ENCODE measurements around the gene MLPH. TPM values are rescaled to one million over a fixed set of nuclear protein-coding genes. Genes with fewer than 3 reads are reported as not detected.
A peak's percentile ranks its signal among the peaks of the same experiment; 100 is the strongest.

Gene MLPH
- total and polyA plus RNA-seq, 5 donors, result 57.8 to 189 (median 138) TPM

DNA sequence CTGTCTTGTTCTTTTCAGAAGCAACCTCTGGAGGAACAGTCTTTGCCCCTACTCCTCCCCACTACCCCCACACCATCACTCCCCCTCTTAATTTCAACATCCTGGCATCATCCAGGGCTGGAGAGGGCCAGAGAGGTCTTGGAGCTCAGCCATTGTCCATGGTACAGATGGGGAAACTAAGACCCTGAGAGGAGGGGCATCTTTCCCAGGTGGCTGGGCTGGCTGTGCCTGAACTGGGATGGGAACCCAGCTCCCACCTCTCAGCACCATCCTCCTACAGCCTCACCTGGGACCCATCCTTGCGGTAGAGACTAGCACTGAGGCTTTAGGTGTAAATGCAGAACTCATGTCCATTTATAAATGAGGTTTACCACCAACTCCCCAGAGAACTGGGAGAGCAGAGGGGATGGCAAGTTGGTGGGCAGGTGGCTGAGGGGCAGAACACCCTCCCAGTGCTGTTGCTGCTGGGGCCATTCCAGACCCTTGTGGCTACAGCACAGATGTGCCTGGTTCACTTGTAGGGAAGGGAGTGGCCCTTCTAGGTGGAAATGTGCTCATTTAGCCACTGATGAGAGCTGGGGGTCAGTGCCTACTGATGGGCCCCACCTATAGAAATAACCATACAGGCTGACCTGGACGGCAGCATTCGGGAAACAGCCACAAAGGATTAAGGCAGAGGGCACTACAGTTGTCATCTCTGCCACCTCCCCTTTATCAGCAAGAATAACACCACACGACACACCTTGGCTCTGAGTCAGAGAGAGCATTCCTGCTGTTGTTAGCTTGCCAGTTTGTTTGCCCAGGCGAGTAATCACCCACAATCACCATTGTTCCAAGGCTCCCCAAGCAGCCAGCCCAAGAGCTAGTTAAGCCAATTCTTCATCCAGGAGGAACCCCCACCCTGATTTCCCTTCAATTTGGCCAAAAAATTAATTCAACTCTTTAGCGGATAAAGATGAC, 2.1 kb downstream of the MLPH start:
- ATAC-seq (peak; percentile 55 to 59), DNase-seq (no peak)
- Histone ChIP-seq H3K4me3 (ENCODE audit: low read length) (no peak overlapping the region), H3K9me3 (ENCODE audit: control insufficient read depth, low read length) (no peaks in the 10 kb centered on the region), H3K4me1 (ENCODE audit: control insufficient read depth, insufficient read depth, low read length) (no peaks in the 10 kb centered on the region), H3K27me3 (ENCODE audit: control insufficient read depth, insufficient read depth) (no peaks in the 10 kb centered on the region), H3K27ac (ENCODE audit: low read length) (peak overlapping the region; percentile 72)
- WGBS, result 62% methylated on average over 6 of the region's 6 CpGs
- intact Hi-C loops (cut with DNase I), result no loop called here

DNA sequence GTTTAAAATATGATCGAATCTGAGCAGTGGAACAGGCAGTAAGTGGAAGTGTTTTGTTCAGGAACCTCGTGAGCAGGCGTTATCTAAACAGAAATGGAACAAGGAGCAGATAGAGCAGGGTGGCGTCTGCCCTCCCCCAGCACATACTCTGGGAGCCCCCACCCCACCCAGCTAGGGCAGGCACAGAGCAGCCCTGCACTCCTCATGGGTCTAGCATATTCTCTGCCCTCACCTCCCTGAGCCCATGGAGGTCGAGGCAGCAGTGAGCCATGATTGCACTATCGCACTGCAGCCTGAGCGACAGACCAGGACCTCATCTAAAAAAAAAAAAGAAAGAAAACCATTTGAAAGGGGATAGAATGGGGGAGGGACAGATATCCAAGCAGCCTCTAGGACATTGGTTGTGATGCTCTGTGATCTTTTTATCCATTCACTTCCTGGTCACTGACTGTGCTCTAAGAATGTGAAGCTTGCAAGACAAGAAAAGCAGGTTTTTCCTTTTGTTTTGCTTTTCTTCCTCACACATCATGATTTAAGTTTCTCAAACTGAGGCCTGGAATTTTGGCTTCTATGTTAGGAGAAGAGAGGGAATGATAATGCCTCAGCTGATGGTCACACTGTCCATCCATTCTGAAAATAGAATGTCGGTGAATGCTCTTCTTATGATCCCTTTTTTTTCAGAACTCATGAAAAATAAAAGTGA, 3.1 kb downstream of the MLPH start:
- no peaks in the 10 kb centered on the region for H3K9me3 ChIP-seq (ENCODE audit: control insufficient read depth, low read length)
- no peaks in the 10 kb centered on the region for H3K4me1 ChIP-seq (ENCODE audit: control insufficient read depth, insufficient read depth, low read length)
- peak overlapping the region; percentile 61 for H3K27ac ChIP-seq (ENCODE audit: low read length)
- H3K4me3 ChIP-seq (ENCODE audit: low read length), result no peak overlapping the region
- intact Hi-C loops (cut with DNase I), result no loop called here
- ATAC-seq, result peak; percentile 7 to 17
- WGBS, result 41% methylated on average over 8 of the region's 8 CpGs
- no peak for DNase-seq
- H3K27me3 ChIP-seq (ENCODE audit: control insufficient read depth, insufficient read depth), result no peaks in the 10 kb centered on the region

DNA sequence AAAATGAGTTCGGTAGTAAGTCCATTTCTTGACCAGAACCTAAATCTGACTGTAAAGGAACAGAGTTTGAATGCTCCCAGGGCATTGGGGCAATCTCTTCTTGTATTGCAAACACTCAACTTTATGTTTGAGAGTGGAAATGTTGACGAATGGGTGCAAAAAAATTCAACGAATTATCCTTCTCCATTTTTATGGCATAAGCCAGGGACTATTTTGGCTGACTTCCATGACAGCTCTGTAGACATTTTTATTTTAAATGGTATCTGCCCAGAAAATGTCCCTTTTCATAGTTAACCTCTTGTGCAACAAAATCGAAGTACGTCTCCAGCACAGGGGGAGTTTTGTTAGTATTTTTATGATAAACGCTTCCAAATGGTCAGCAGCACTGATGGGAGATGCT, 3.7 kb downstream of the MLPH start:
- Histone ChIP-seq H3K4me1 (ENCODE audit: control insufficient read depth, insufficient read depth, low read length) (no peaks in the 10 kb centered on the region), H3K4me3 (ENCODE audit: low read length) (no peak overlapping the region), H3K27ac (ENCODE audit: low read length) (no peak overlapping the region), H3K9me3 (ENCODE audit: control insufficient read depth, low read length) (no peaks in the 10 kb centered on the region), H3K27me3 (ENCODE audit: control insufficient read depth, insufficient read depth) (no peaks in the 10 kb centered on the region)
- intact Hi-C loops (cut with DNase I), result no loop called here
- DNase-seq (no peak), ATAC-seq (no peak)
- WGBS, result 75% methylated on average over 6 of the region's 6 CpGs

DNA sequence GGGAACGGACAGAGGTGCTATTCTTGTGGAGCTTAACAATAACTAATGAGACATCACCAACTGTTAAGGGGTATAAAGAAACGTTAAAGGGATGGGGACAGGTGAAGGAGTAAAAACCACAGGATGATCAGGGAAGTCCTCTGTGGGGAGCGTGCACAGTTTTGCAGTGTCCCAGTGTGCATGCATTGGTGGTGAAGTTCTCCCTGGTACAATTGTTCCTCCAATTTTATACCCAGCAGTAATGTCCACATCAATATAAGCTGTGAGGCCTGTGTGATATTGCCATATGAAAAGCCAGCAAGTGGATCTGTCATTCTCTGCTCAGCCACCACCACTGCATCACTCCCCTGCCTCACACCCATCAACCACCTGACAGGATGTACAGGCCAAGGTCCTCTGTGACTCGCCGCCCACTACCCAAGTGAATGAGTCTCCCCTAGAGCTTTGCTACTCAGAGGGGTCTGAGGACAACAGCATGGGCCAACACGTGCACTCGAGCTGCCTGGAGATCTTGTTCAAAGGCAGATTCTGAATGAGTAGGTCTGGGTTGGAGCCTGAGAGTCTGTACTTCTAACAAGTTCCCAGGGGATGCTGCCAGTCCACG, 4.6 kb downstream of the MLPH start:
- Histone ChIP-seq H3K27me3 (ENCODE audit: control insufficient read depth, insufficient read depth) (no peaks in the 10 kb centered on the region), H3K9me3 (ENCODE audit: control insufficient read depth, low read length) (no peaks in the 10 kb centered on the region), H3K4me1 (ENCODE audit: control insufficient read depth, insufficient read depth, low read length) (no peaks in the 10 kb centered on the region), H3K4me3 (ENCODE audit: low read length) (no peak overlapping the region), H3K27ac (ENCODE audit: low read length) (no peak overlapping the region)
- ATAC-seq (no peak), DNase-seq (no peak)
- 85% methylated on average over 8 of the region's 8 CpGs for WGBS
- intact Hi-C loops (cut with DNase I), result no loop called here

DNA sequence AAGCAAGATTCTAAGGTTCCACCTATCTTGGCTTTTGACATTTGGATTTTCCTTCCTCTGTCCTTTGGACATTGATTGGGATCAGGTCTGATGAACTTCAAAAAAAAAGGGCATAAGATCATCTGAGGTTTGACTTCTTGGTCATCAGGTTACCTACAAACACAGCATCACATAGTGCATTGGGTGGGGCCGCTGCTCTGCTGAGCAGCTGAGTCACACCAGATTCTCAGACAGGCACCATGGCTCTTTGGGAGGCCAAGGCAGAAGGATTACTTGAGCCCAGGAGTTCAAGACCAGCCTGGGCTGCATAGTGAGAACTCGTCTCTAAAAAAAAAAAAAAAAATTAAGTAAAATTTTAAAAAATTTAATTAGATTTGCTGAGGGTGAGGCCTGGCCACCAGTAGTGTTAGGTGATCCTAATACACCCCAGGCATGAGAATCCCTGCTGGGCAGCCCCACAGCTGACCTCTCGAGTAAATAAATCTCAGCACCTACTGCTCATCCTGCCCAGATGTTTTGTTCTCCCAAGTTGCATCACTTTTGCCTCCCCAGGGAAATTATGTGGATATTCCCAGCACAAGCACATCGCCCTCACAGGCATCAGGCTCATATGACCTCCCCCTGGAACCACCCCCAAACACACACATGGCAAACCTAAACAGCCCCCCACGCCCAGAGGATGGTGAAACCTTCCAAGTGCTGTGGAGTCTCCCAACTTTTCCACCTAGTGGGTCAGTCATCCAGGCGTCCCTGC, 5.3 kb downstream of the MLPH start:
- DNase-seq, result no peak
- Histone ChIP-seq H3K27me3 (ENCODE audit: control insufficient read depth, insufficient read depth) (no peaks in the 10 kb centered on the region), H3K9me3 (ENCODE audit: control insufficient read depth, low read length) (no peaks in the 10 kb centered on the region), H3K4me3 (ENCODE audit: low read length) (no peak overlapping the region), H3K4me1 (ENCODE audit: control insufficient read depth, insufficient read depth, low read length) (no peaks in the 10 kb centered on the region), H3K27ac (ENCODE audit: low read length) (no peak overlapping the region)
- ATAC-seq, result no peak
- WGBS, result 83% methylated on average over 6 of the region's 6 CpGs
- intact Hi-C loops (cut with DNase I), result no loop called here

DNA sequence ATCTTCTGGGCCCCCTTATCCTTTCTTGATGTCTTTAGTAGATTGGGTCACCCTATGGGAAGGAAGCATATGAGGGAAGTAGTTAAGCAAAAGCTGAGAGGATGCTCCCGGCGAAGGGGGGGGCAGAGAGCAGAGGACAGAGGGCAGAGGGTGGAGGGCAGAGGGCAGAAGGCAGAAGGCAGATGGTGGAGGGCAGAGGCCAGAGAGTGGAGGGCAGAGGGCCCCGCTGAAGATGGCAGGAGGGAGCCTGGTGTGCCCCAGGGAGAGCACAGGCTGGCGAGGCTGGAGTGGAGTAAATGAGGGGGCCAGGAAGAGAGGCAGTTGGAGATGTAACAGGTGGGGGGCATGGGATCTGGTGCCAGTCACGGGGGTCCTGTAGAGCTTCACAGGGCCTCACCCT, 7.0 kb downstream of the MLPH start:
- intact Hi-C loops (cut with DNase I), result no loop called here
- H3K27me3 ChIP-seq (ENCODE audit: control insufficient read depth, insufficient read depth), result no peaks in the 10 kb centered on the region
- no peak overlapping the region for H3K27ac ChIP-seq (ENCODE audit: low read length)
- DNase-seq, result no peak
- no peaks in the 10 kb centered on the region for H3K9me3 ChIP-seq (ENCODE audit: control insufficient read depth, low read length)
- no peaks in the 10 kb centered on the region for H3K4me1 ChIP-seq (ENCODE audit: control insufficient read depth, insufficient read depth, low read length)
- WGBS, result 70% methylated on average over 5 of the region's 5 CpGs
- no peak overlapping the region for H3K4me3 ChIP-seq (ENCODE audit: low read length)
- no peak for ATAC-seq

DNA sequence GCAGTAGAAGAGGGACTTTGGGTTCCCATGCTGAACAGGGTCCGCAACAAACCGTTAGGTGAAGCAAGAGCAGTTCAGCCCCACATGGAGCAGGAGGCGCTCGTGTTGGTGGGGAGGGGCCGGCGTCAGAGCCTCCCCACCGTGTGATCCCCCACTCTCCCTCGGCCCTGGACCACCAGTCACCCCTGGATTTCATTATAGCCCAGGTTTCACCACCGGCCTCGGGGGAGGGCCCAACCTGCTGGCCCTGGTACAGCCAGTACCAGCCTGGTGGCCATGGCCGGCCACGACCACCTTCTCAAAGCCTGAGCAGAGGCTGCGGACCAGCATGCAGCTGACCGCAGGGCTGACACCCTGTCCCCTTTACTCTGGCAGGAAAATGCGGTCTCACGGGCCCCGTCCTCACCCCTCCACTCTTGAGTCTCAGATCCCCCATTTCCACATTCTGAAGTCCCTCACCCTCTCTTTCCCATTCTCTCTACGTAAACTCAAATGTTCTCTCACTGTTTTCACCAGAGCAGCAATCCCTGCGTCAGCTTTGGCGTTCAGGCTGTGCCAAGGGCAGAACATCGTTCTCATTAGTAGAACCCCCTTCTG, 8.6 kb downstream of the MLPH start:
- Histone ChIP-seq H3K9me3 (ENCODE audit: control insufficient read depth, low read length) (no peaks in the 10 kb centered on the region), H3K27ac (ENCODE audit: low read length) (no peak overlapping the region), H3K27me3 (ENCODE audit: control insufficient read depth, insufficient read depth) (no peaks in the 10 kb centered on the region), H3K4me1 (ENCODE audit: control insufficient read depth, insufficient read depth, low read length) (no peaks in the 10 kb centered on the region), H3K4me3 (ENCODE audit: low read length) (no peak overlapping the region)
- DNase-seq, result no peak
- ATAC-seq, result no peak
- intact Hi-C loops (cut with DNase I), result no loop called here
- 89% methylated on average over 21 of the region's 21 CpGs for WGBS

DNA sequence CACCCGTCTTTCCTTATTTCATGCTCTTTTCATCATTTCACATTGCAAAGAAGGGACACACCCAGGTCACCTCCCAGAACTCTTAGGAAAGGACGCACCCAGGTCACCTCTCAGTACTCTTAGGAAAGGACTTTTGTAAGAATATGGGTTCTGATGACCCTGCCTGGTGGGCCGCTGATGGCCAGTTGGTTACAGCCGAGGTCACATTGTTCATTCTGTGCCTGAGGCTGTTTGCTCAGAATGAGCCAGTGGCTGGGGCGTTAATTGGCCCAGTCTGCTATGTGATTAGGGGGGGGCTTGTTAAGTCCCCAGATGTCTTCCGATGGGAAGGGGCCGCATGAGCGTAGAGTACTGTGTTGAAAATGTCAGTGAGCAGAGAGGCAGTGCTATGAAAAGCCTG, 9.4 kb downstream of the MLPH start:
- intact Hi-C loops (cut with DNase I), result no loop called here
- 82% methylated on average over 8 of the region's 8 CpGs for WGBS
- no peak for ATAC-seq
- H3K4me3 ChIP-seq (ENCODE audit: low read length), result no peak overlapping the region
- H3K4me1 ChIP-seq (ENCODE audit: control insufficient read depth, insufficient read depth, low read length), result no peaks in the 10 kb centered on the region
- H3K9me3 ChIP-seq (ENCODE audit: control insufficient read depth, low read length), result no peaks in the 10 kb centered on the region
- DNase-seq, result no peak
- H3K27ac ChIP-seq (ENCODE audit: low read length), result no peak overlapping the region
- H3K27me3 ChIP-seq (ENCODE audit: control insufficient read depth, insufficient read depth), result no peaks in the 10 kb centered on the region

DNA sequence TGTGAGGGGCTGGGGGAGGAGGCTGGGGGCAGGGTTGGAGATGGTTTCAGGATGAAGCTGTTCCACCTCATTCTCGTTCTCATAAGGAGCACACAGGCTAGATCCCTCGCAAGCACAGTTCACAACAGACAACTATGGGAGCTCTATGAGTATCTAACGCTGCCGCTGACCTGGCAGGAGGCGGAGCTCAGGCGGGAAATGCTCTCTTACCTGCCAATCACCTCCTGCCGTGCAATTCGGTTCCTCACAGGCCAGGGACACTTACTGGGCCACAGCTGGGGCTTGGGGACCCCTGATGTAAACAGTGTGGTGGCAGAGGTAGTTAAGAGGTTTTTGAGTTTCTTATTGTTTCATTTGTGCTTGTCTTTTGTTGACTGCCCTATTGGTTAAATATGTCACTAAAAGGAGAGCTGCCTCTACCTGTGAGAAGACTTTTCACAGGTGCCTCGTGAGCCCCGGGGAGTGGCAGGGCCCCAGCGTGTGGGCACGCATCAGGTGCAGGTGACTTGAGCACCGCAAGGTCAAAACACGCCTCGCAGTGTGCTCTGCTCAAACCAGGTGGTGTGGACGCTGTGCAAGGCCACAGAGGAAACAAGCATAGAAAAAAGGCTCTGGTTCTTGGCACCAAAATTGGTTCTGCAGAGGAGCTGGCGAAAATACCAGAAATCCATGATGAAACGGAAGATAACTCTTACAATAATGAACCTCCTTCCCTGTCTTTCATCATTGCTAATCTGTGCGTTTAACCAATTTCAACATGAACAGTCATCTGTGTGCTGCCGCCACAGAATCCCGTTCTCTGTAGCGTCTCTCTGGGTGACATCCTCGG, 10.2 kb downstream of the MLPH start:
- no peak overlapping the region for H3K4me3 ChIP-seq (ENCODE audit: low read length)
- ATAC-seq, result no peak

DNA sequence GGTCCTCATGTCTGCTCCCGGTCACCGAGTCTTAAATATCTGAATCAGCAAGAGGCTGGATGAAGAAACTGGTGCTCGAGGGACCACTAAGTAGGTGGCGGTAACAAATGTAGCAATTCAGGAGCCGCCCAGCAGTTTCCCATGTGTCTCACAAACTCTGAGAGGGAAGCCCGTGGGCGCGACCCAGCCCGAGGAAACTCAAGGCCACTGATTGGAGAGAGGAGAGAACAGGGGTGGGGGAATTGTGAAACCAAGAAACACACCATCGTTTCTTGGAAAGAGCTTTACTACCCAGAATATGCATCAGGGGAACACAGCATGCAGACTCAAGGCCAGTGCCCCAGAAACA, 10.8 kb downstream of the MLPH start:
- no peaks in the 10 kb centered on the region for H3K4me1 ChIP-seq (ENCODE audit: control insufficient read depth, insufficient read depth, low read length)
- 66% methylated on average over 10 of the region's 10 CpGs for WGBS
- intact Hi-C loops (cut with DNase I), result no loop called here

More for the DNA sequence above, 10.2 kb downstream of the MLPH start:
- intact Hi-C loops (cut with DNase I), result no loop called here
- WGBS, result 78% methylated on average over 23 of the region's 23 CpGs
- Histone ChIP-seq H3K27me3 (ENCODE audit: control insufficient read depth, insufficient read depth) (no peaks in the 10 kb centered on the region), H3K4me1 (ENCODE audit: control insufficient read depth, insufficient read depth, low read length) (no peaks in the 10 kb centered on the region), H3K27ac (ENCODE audit: low read length) (no peak overlapping the region), H3K9me3 (ENCODE audit: control insufficient read depth, low read length) (no peaks in the 10 kb centered on the region)
- no peak for DNase-seq

More for the DNA sequence above, 10.8 kb downstream of the MLPH start:
- DNase-seq (no peak), ATAC-seq (no peak)
- H3K4me3 ChIP-seq (ENCODE audit: low read length), result no peak overlapping the region
- H3K9me3 ChIP-seq (ENCODE audit: control insufficient read depth, low read length), result no peaks in the 10 kb centered on the region
- H3K27me3 ChIP-seq (ENCODE audit: control insufficient read depth, insufficient read depth), result no peaks in the 10 kb centered on the region
- no peak overlapping the region for H3K27ac ChIP-seq (ENCODE audit: low read length)

Measured in right cardiac atrium (tissue), 5 donors.